ENCODE measurements around the gene SFT2D2. TPM values are rescaled to one million over a fixed set of nuclear protein-coding genes. Genes with fewer than 3 reads are reported as not detected.

Gene SFT2D2
- total and polyA plus RNA-seq, 4 donors, result 5.9 to 70.3 (median 33.0) TPM

DNA sequence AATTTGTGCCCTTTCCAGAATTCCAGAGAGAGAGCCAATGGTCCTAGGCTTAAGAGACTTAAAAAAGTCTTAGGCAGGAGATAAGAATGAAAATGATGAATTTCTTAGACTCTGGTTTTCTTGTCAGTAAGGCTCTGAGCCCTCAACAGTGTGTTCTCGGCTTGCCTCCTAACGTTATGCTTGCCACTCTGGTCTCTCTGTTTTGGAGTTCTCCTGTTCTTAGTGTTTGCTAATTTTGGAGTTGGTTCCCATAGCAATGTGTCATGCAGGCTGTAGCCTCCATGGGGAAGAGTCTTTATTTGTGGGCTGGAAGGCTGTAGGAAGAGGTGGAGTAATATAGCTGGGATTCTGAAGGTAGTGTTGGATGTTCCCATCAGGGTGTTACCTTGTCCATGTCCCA, 74.8 kb downstream of the SFT2D2 start:
- H3K27me3 ChIP-seq (ENCODE audit: control insufficient read depth in 3 of 3, insufficient read depth in 3 of 3, low read length in 2 of 3), result no peaks in the 10 kb centered on the region
- ATAC-seq (ENCODE audit: insufficient read depth, low FRiP score) (no peak), DNase-seq (no peak)
- no peak overlapping the region for H3K4me3 ChIP-seq
- peaks cover 0 to 12% (median 4%) of the 10 kb centered on the region in 5 donors for H3K4me1 ChIP-seq (ENCODE audit: control insufficient read depth in 5 of 5, insufficient read depth in 5 of 5, low read length in 5 of 5)
- peaks cover 0 to 4% (median 0%) of the 10 kb centered on the region in 4 donors for H3K36me3 ChIP-seq (ENCODE audit: control insufficient read depth in 4 of 4, insufficient read depth in 4 of 4, low read length in 4 of 4)
- 91 to 93% methylated on average over 2 of the region's 2 CpGs for WGBS, 2 donors
- H3K9ac ChIP-seq (ENCODE audit: insufficient read depth in 1 of 2, low read length in 2 of 2), result no peak overlapping the region
- no peak overlapping the region for H3K27ac ChIP-seq (ENCODE audit: low read depth in 1 of 2, low read length in 1 of 2)
- no peaks in the 10 kb centered on the region for H3K9me3 ChIP-seq (ENCODE audit: control insufficient read depth in 4 of 4, insufficient read depth in 3 of 4, low read length in 3 of 4)
- TF ChIP-seq, protein P1, sequence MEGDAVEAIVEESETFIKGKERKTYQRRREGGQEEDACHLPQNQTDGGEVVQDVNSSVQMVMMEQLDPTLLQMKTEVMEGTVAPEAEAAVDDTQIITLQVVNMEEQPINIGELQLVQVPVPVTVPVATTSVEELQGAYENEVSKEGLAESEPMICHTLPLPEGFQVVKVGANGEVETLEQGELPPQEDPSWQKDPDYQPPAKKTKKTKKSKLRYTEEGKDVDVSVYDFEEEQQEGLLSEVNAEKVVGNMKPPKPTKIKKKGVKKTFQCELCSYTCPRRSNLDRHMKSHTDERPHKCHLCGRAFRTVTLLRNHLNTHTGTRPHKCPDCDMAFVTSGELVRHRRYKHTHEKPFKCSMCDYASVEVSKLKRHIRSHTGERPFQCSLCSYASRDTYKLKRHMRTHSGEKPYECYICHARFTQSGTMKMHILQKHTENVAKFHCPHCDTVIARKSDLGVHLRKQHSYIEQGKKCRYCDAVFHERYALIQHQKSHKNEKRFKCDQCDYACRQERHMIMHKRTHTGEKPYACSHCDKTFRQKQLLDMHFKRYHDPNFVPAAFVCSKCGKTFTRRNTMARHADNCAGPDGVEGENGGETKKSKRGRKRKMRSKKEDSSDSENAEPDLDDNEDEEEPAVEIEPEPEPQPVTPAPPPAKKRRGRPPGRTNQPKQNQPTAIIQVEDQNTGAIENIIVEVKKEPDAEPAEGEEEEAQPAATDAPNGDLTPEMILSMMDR (IDR thresholded peaks at IDR 0.05; ENCODE audit: control extremely low read depth, extremely low read depth), result no peak

DNA sequence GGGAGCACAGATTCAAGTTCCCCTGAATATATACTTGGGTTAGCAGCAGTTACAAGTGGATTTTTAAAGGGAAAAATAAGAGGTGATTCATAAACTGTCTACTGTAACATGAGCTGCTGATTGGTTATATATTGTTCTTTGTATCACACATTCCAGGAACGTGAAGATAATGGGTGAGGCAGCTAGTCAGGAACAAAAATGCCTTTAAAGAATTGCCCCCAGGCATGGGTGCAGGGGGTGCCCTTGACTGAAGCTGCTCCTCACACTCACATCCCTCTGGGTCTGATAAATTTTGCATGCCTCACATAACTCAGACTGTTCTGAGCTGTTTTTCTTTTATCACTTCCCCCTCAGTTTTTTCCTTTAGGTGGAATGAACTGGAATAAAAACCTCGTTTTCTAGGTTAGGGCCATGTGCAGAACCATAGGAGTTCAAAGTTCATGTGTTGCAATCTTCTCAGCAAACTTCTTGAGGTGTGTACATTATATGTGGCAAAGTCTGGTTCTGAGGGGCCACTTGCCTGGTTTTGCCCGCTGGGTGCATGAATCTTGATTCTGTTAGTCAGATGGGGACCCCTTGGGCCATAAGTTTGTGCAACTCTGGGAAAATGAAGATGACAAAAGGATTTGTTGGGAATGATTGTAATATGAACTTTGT, 76.0 kb downstream of the SFT2D2 start:
- H3K9ac ChIP-seq (ENCODE audit: insufficient read depth in 1 of 2, low read length in 2 of 2), result no peak overlapping the region
- H3K4me1 ChIP-seq (ENCODE audit: control insufficient read depth in 5 of 5, insufficient read depth in 5 of 5, low read length in 5 of 5), result peaks cover 0 to 8% (median 4%) of the 10 kb centered on the region in 5 donors
- no peak overlapping the region for H3K27ac ChIP-seq (ENCODE audit: low read depth in 1 of 2, low read length in 1 of 2)
- no peak for DNase-seq
- 72 to 80% methylated on average over 3 of the region's 3 CpGs for WGBS, 2 donors
- TF ChIP-seq, protein P1 (IDR thresholded peaks at IDR 0.05; ENCODE audit: control extremely low read depth, extremely low read depth), result no peak
- no peaks in the 10 kb centered on the region for H3K27me3 ChIP-seq (ENCODE audit: control insufficient read depth in 3 of 3, insufficient read depth in 3 of 3, low read length in 2 of 3)
- no peak for ATAC-seq (ENCODE audit: insufficient read depth, low FRiP score)
- no peaks in the 10 kb centered on the region for H3K9me3 ChIP-seq (ENCODE audit: control insufficient read depth in 4 of 4, insufficient read depth in 3 of 4, low read length in 3 of 4)
- H3K4me3 ChIP-seq, result no peak overlapping the region
- H3K36me3 ChIP-seq (ENCODE audit: control insufficient read depth in 4 of 4, insufficient read depth in 4 of 4, low read length in 4 of 4), result peaks cover 0 to 4% (median 1%) of the 10 kb centered on the region in 4 donors

Small RNAs within 50 kb of the gene (small RNA-seq; reads per million reads assigned to genes)
- gene AL021397.1 (ENCODE audit: low replicate concordance) (not detected), gene RNU6-1310P (ENCODE audit: low replicate concordance) (not detected)

Other genes starting within 250 kb of the SFT2D2 start
- 10 to 100 TPM in 1 of 2 donors, 1 to 10 TPM in 1; 8.4 to 15.0 TPM for gene GPR161, start 89.1 kb upstream of the SFT2D2 start, total RNA-seq
- 1 to 10 TPM; 2.8 to 3.0 TPM for gene GPR161, start 89.1 kb upstream of the SFT2D2 start, polyA plus RNA-seq
- gene TIPRL, start 47.0 kb upstream of the SFT2D2 start, total RNA-seq, result 10 to 100 TPM; 26.4 to 38.4 TPM
- gene TIPRL, start 47.0 kb upstream of the SFT2D2 start, polyA plus RNA-seq, result 10 to 100 TPM; 14.2 to 17.1 TPM
- 1 to 10 TPM; 2.0 to 3.6 TPM for gene TBX19, start 54.9 kb downstream of the SFT2D2 start, total RNA-seq
- gene TBX19, start 54.9 kb downstream of the SFT2D2 start, polyA plus RNA-seq, result 1 to 10 TPM; 1.0 to 1.4 TPM